HG03442 (cell line): ENCODE results near the gene INTS15.
A peak's percentile ranks its signal among the peaks of the same experiment; 100 is the strongest.
"Not testable (repeated sequence)": the region's sequence is repeated elsewhere in the genome, so short reads cannot be mapped to it uniquely, and the experiment has no call there.

Experiments
- ATAC-seq: cut with Tn5 transposase; IDR thresholded peaks from one replicate; pipeline ENCODE4 v1.9.1; 2021; ENCODE audit warnings: mild to moderate bottlenecking, moderate library complexity; ENCODE audit not compliant: unreplicated experiment

Gene INTS15

GRCh38 chr7:6576867-6577368 lies 12.9 kb upstream of the INTS15 start:
- not testable (repeated sequence) for ATAC-seq

- ATAC-seq: peak; percentile 92
Observed at GRCh38 chr7:6577369-6578113, 12.3 kb upstream of the INTS15 start, which contains the start of gene ZDHHC4. TSS of gene ZDHHC4 (plus strand) at chr7:6577454. CDS start at chr7:6580562, 3,108 bp downstream.

- no peak for ATAC-seq
Observed at GRCh38 chr7:6578114-6579084, 11.4 kb upstream of the INTS15 start.

GRCh38 chr7:6579446-6579845 lies 10.4 kb upstream of the INTS15 start:
- no peak for ATAC-seq

- ATAC-seq: not testable (repeated sequence)
Observed at GRCh38 chr7:6585746-6586432, 3.9 kb upstream of the INTS15 start.

- no peak for ATAC-seq
Observed at GRCh38 chr7:6588566-6588965, 1.3 kb upstream of the INTS15 start.

- ATAC-seq: no peak
Observed at GRCh38 chr7:6589151-6589828, 531 bp upstream of the INTS15 start.

- ATAC-seq: no peak
Observed at GRCh38 chr7:6590645-6591110, 857 bp downstream of the INTS15 start.

- no peak for ATAC-seq
Observed at GRCh38 chr7:6600093-6600492, 10.3 kb downstream of the INTS15 start.

GRCh38 chr7:6604458-6604857 lies 14.6 kb downstream of the INTS15 start:
- no peak for ATAC-seq

- no peak for ATAC-seq
Observed at GRCh38 chr7:6606866-6607583, 17.2 kb downstream of the INTS15 start.

- no peak for ATAC-seq
Observed at GRCh38 chr7:6607651-6608051, 17.8 kb downstream of the INTS15 start.

GRCh38 chr7:6608081-6608480 lies 18.3 kb downstream of the INTS15 start:
- no peak for ATAC-seq

GRCh38 chr7:6608794-6609193 lies 19.0 kb downstream of the INTS15 start:
- ATAC-seq: no peak

GRCh38 chr7:6612819-6613218 lies 23.0 kb downstream of the INTS15 start:
- ATAC-seq: no peak

- no peak for ATAC-seq
Observed at GRCh38 chr7:6613706-6614105, 23.9 kb downstream of the INTS15 start.

- no peak for ATAC-seq
Observed at GRCh38 chr7:6614953-6615722, 25.3 kb downstream of the INTS15 start, which contains the start of gene ZNF853. TSS of gene ZNF853 (plus strand) at chr7:6615610. CDS start at chr7:6616175, 565 bp downstream.

- no peak for ATAC-seq
Observed at GRCh38 chr7:6615723-6616555, 26.1 kb downstream of the INTS15 start.
